ENCODE measurements around the gene GRAMD1C.

- TF ChIP-seq, protein P1, sequence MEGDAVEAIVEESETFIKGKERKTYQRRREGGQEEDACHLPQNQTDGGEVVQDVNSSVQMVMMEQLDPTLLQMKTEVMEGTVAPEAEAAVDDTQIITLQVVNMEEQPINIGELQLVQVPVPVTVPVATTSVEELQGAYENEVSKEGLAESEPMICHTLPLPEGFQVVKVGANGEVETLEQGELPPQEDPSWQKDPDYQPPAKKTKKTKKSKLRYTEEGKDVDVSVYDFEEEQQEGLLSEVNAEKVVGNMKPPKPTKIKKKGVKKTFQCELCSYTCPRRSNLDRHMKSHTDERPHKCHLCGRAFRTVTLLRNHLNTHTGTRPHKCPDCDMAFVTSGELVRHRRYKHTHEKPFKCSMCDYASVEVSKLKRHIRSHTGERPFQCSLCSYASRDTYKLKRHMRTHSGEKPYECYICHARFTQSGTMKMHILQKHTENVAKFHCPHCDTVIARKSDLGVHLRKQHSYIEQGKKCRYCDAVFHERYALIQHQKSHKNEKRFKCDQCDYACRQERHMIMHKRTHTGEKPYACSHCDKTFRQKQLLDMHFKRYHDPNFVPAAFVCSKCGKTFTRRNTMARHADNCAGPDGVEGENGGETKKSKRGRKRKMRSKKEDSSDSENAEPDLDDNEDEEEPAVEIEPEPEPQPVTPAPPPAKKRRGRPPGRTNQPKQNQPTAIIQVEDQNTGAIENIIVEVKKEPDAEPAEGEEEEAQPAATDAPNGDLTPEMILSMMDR (IDR thresholded peaks at IDR 0.05; ENCODE audit: low read length): no peak
- TF ChIP-seq EZH2phosphoT487 (IDR thresholded peaks at IDR 0.05; ENCODE audit: low read length) (no peak), EZH2 (optimal IDR thresholded peaks at IDR 0.05; ENCODE audit: low read depth, low read length) (no peak)
Measured at GRCh38 chr3:113791381-113791780, 47.2 kb upstream of the GRAMD1C start.

All from MM.1S (cell line).